K562 (cell line): ENCODE data around the gene GPR39. TPM values are rescaled to one million over a fixed set of nuclear protein-coding genes. Genes with fewer than 3 reads are reported as not detected.

Source experiments
- ATAC-seq: fragments of 200-7000 bp; cut with Tn5 transposase; 3 replicates; pipeline ENCODE4 v1.9.1; 2020; ENCODE audit warnings: moderate library complexity
- BruUV-seq: library from RNA; stranded (reverse); fragments of 400-500 nt; replicated peaks from 2 replicates; lab custom pipeline; 2021; lab: Mats Ljungman, UMichigan
- CTCF ChIA-PET: fragments of 300-600 bp; formaldehyde crosslinking; extraction: SDS; loops from one replicate; lab custom pipeline; 2021; ENCODE audit warnings: low intra/inter-chr PET ratio; lab: Yijun Ruan, JAX
- POLR2A ChIA-PET: fragments of 300-600, 350-650 bp; sonication (Branson Sonifier 250); formaldehyde crosslinking; extraction: SDS; loops from one replicate; lab custom pipeline; 2021; ENCODE audit warnings: antibody characterized with exemption, inconsistent platforms; lab: Yijun Ruan, JAX
- DNase-seq, 4 experiments: peaks; one replicate each; pipeline versions ENCODE4 v3.0.0 to v3.0.0-alpha.2; 2011 to 2018; ENCODE audit warnings: low spot score in 3 of 4, mixed read lengths in 3 of 4; ENCODE audit errors: extremely low read depth in 1 of 4
- FAIRE-seq: peaks from 2 replicates; lab custom pipeline; 2011; peaks lifted over from hg19 to GRCh38; lab: Jason Lieb, UNC
- H2AFZ ChIP-seq: 2 replicates; pipeline ENCODE4 v1.6.0; 2011; ENCODE audit warnings: low read depth, low read length, control low read depth, inconsistent platforms
- H3K27ac ChIP-seq: fragments of 200-600 bp; 3 replicates; pipeline ENCODE4 v1.8.0; 2011; ENCODE audit warnings: low read depth, mild to moderate bottlenecking, control low read depth, inconsistent platforms, low read length, moderate library complexity, mixed read lengths; ENCODE audit errors: extremely low read depth
- H3K27me3 ChIP-seq, 2 experiments: fragments of 300-600 bp in 1 of 2; 2 replicates in 1 of 2; 3 replicates in 1 of 2; pipeline versions ENCODE4 v1.6.0 to v1.8.0; 2011; ENCODE audit warnings: inconsistent platforms in 2 of 2, low read length in 2 of 2, mild to moderate bottlenecking in 1 of 2, mixed read lengths in 1 of 2, moderate library complexity in 1 of 2; ENCODE audit not compliant: control insufficient read depth in 2 of 2, insufficient read depth in 2 of 2
- H3K36me3 ChIP-seq: fragments of 300-600 bp; 3 replicates; pipeline ENCODE4 v1.8.0; 2011; ENCODE audit warnings: mild to moderate bottlenecking, low read length, inconsistent platforms; ENCODE audit not compliant: control insufficient read depth, insufficient read depth
- H3K4me1 ChIP-seq, 2 experiments: fragments of 200-600 bp in 1 of 2; replicated peaks in 1 of 2; 2 replicates in 1 of 2; 3 replicates in 1 of 2; pipeline versions ENCODE4 v1.5.1 to v1.8.0; 2011; ENCODE audit warnings: inconsistent platforms in 2 of 2, low read length in 2 of 2, mild to moderate bottlenecking in 1 of 2, mixed read lengths in 1 of 2, moderate library complexity in 1 of 2; ENCODE audit not compliant: control insufficient read depth in 2 of 2, insufficient read depth in 2 of 2
- H3K4me2 ChIP-seq: 2 replicates; pipeline ENCODE4 v1.6.1; 2011; ENCODE audit warnings: low read length, control low read depth, inconsistent platforms, mixed read lengths; ENCODE audit not compliant: insufficient read depth
- H3K4me3 ChIP-seq: fragments of 200-600 bp; sonication (generic), shearing (Covaris generic); 2 replicates; pipeline ENCODE4 v1.5.1; 2016; ENCODE audit warnings: control low read depth, inconsistent platforms
- H3K79me2 ChIP-seq: fragments of 200-600 bp; 3 replicates; pipeline ENCODE4 v1.8.0; 2011; ENCODE audit warnings: low read length, inconsistent platforms; ENCODE audit not compliant: control insufficient read depth, insufficient read depth
- H3K9ac ChIP-seq, 2 experiments: 2 replicates each; pipeline versions ENCODE4 v1.6.0 to v1.6.1; 2011; ENCODE audit warnings: low read depth in 2 of 2, low read length in 2 of 2, control low read depth in 1 of 2, inconsistent platforms in 1 of 2, mild to moderate bottlenecking in 1 of 2, mixed read lengths in 1 of 2; ENCODE audit not compliant: insufficient read depth in 1 of 2
- H3K9me1 ChIP-seq: one replicate; pipeline ENCODE4 v1.6.0; 2011; ENCODE audit warnings: inconsistent platforms, mild to moderate bottlenecking, low read length, moderate library complexity; ENCODE audit not compliant: control insufficient read depth, insufficient read depth
- H3K9me3 ChIP-seq: replicated peaks from 2 replicates; pipeline ENCODE4 v1.5.1; 2011; ENCODE audit warnings: low read depth, low read length, inconsistent platforms; ENCODE audit not compliant: control insufficient read depth, insufficient read depth
- H4K20me1 ChIP-seq: replicated peaks from 2 replicates; pipeline ENCODE4 v1.6.1; 2011; ENCODE audit warnings: low read length, inconsistent platforms, mixed read lengths; ENCODE audit not compliant: control insufficient read depth, insufficient read depth
- CBX3 ChIP-seq, 2 experiments: IDR thresholded peaks; 1 replicate in 1 of 2; 2 replicates in 1 of 2; pipeline ENCODE4 v1.6.1; 2012; ENCODE audit warnings: inconsistent platforms in 2 of 2, low read length in 2 of 2, borderline replicate concordance in 1 of 2, control low read depth in 1 of 2
- EWSR1 ChIP-seq: fragments of 450-650 bp; IDR thresholded peaks from 2 replicates; pipeline ENCODE4 v1.6.1; 2018; ENCODE audit warnings: borderline replicate concordance, mild to moderate bottlenecking, low read depth, moderate library complexity; ENCODE audit not compliant: partially characterized antibody
- HBP1 ChIP-seq: fragments of 450-650 bp; formaldehyde crosslinking; IDR thresholded peaks from 2 replicates; pipeline ENCODE4 v1.4.0; 2022; ENCODE audit warnings: missing genetic modification characterization
- ILK ChIP-seq: fragments of 450-650 bp; IDR thresholded peaks from 2 replicates; pipeline ENCODE4 v1.6.1; 2016; ENCODE audit warnings: missing genetic modification characterization, low read depth, mild to moderate bottlenecking, missing compliant biosample characterization, moderate library complexity, borderline replicate concordance
- REST ChIP-seq, 2 experiments: fragments of 450-650 bp; formaldehyde crosslinking in 1 of 2; IDR thresholded peaks; 2 replicates each; pipeline versions ENCODE4 v1.4.0 to v1.6.1; 2014 to 2020; ENCODE audit warnings: mild to moderate bottlenecking in 2 of 2, borderline replicate concordance in 1 of 2, low read depth in 1 of 2
- SAP30 ChIP-seq: fragments of 200-600 bp; sonication (generic); IDR thresholded peaks from 2 replicates; pipeline ENCODE4 v1.6.1; 2012; ENCODE audit warnings: borderline replicate concordance, low read depth, mild to moderate bottlenecking, moderate library complexity, low read length, control low read depth, inconsistent platforms; ENCODE audit not compliant: insufficient read depth, poor library complexity, severe bottlenecking
- TBL1XR1 ChIP-seq, 2 experiments: IDR thresholded peaks; 2 replicates each; pipeline ENCODE4 v1.6.1; 2012; ENCODE audit warnings: improper control_type of control experiment in 2 of 2, low read length in 2 of 2, mild to moderate bottlenecking in 1 of 2
- ZNF707 ChIP-seq: fragments of 250-450 bp; sonication (Bioruptor Pico); conservative IDR thresholded peaks from 2 replicates; pipeline ENCODE4 v1.8.0; 2022; ENCODE audit warnings: inconsistent platforms, mild to moderate bottlenecking, moderate library complexity
- WGBS: fragments of 100-300 bp; shearing (Covaris generic); methylation state at CpG from one replicate; pipeline ENCODE4 v1.1.6; 2016; ENCODE audit warnings: low coverage, mixed read lengths; ENCODE audit not compliant: insufficient coverage; ENCODE audit errors: missing lambda C conversion rate; 5-methylcytosine and 5-hydroxymethylcytosine counted together
- in situ Hi-C: fragments of 300-500 bp; cut with MboI; formaldehyde crosslinking; loops from 4 replicates; pipeline ENCODE4 v1.15.0; 2018; ENCODE audit warnings: inconsistent platforms, mixed read lengths
- intact Hi-C: fragments of 100-400 bp; cut with micrococcal nuclease; formaldehyde crosslinking; loops from 2 replicates; pipeline ENCODE4 v1.14.2; 2022
- polyA plus RNA-seq, 8 experiments: library from polyadenylated mRNA; depleted of rRNA in 4 of 8; stranded (reverse) in 5 of 8; unstranded in 3 of 8; fragments of >200 nt; fragmentation: Nextera tagmentation in 2 of 8; fragmentation: Illumina TruSeq in 1 of 8; extraction: Ambion mirVana in 2 of 8; extraction: Trizol in 1 of 8; gene quantifications; 2 replicates each; pipeline versions ENCODE4 v1.2.1 to v1.2.3, GENCODE V29; 2011 to 2014; ENCODE audit warnings: inconsistent platforms in 1 of 8, missing spikeins in 1 of 8
- total RNA-seq, 7 experiments: library from RNA; depleted of rRNA in 6 of 7; stranded (reverse); fragments of >200 nt in 6 of 7; fragmentation: Illumina TruSeq in 2 of 7; extraction: Trizol in 2 of 7; gene quantifications; 2 replicates each; pipeline versions ENCODE4 v1.2.1 to v1.2.3, GENCODE V29; 2011 to 2021; ENCODE audit warnings: low replicate concordance in 1 of 7
- TF ChIP-seq, protein P1 (sequence below): fragments of 450-650 bp; formaldehyde crosslinking; conservative IDR thresholded peaks from 2 replicates; pipeline ENCODE4 v1.4.0; 2022; ENCODE audit warnings: mild to moderate bottlenecking, missing genetic modification characterization

The GPR39 gene
- total and polyA plus RNA-seq, 9 of the 15 experiments (the other 6 are each of a cell fraction or from before 2014, with no cell fraction given): 0.04 TPM; not detected in 8

DNA sequence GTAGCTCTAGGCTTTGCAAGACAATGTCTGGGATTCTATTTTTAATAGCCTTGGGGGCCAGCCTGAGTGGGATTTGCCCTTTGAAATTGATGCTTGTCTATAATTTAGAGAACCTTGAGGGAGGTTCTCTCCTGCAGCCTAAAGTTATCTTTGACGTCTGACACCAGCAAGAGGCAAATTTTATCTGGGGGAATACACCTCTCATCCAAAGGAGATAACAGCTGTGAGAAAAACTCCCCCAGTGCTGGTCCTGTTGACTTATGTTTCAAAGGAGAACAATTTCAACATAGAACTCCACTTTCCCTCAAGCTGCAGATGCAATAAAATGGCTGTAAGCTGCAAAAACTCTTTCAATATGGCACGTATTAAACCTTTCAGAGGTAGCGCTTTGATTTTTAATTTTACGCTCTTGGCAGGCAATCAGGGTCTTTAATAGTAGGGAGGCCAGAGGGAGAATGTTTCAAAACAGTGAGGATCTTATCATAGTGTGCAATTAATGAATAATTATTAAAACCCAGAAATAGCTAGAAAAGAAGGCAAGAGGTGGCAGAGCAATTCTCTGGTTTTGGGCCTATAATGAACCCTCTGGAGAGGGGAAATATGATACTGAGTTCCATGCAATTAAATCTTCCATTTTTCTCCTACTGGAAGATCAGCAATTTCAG lies 191.0 kb downstream of the GPR39 start:
- no peak for DNase-seq
- no peaks in the 10 kb centered on the region for H4K20me1 ChIP-seq
- no peak for FAIRE-seq
- in situ Hi-C loops: no loop called here
- no peaks in the 10 kb centered on the region for H3K4me1 ChIP-seq
- H3K4me3 ChIP-seq: no peak overlapping the region
- H3K9me1 ChIP-seq: no peaks in the 10 kb centered on the region
- no peaks in the 10 kb centered on the region for H3K9me3 ChIP-seq
- 1% methylated on average over 4 of the region's 4 CpGs for WGBS
- no peak overlapping the region for H3K9ac ChIP-seq
- ChIA-PET POLR2A (no interaction called here), CTCF (no interaction called here)
- no peaks in the 10 kb centered on the region for H3K36me3 ChIP-seq
- H3K4me2 ChIP-seq: no peak overlapping the region
- ATAC-seq: no peak
- no peak overlapping the region for H3K27ac ChIP-seq
- intact Hi-C loops: no loop called here
- H3K27me3 ChIP-seq: no peaks in the 10 kb centered on the region
- no TSS peak for BruUV-seq
- no peaks in the 10 kb centered on the region for H3K79me2 ChIP-seq
- H2AFZ ChIP-seq: no peak overlapping the region
- TF ChIP-seq REST (IDR thresholded peaks at IDR 0.05; ENCODE audit: borderline replicate concordance) (no peak), REST (CRISPR knock-in tag; IDR thresholded peaks at IDR 0.05; ENCODE audit: low read depth) (no peak), SAP30 (no peak), ZNF707 (no peak), EWSR1 (no peak), TBL1XR1 (IDR thresholded peaks at IDR 0.05; ENCODE audit: low read length in 2 of 2) (no peak), ILK (tag) (no peak), CBX3 (IDR thresholded peaks at IDR 0.05; ENCODE audit: borderline replicate concordance in 1 of 2, low read length in 2 of 2) (no peak), HBP1 (CRISPR knock-in tag) (no peak)
- TF ChIP-seq, protein P1, sequence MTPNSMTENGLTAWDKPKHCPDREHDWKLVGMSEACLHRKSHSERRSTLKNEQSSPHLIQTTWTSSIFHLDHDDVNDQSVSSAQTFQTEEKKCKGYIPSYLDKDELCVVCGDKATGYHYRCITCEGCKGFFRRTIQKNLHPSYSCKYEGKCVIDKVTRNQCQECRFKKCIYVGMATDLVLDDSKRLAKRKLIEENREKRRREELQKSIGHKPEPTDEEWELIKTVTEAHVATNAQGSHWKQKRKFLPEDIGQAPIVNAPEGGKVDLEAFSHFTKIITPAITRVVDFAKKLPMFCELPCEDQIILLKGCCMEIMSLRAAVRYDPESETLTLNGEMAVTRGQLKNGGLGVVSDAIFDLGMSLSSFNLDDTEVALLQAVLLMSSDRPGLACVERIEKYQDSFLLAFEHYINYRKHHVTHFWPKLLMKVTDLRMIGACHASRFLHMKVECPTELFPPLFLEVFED (CRISPR knock-in tag): no peak
